A549 treated with AZD9567 at 1 μM for 4 hours (cell line): ENCODE measurements around the gene GPR157. TPM values are rescaled to one million over a fixed set of nuclear protein-coding genes. Genes with fewer than 3 reads are reported as not detected.

ENCODE experiments used
- total RNA-seq: library from RNA; stranded (reverse); fragments of 200-300 nt; extraction: Qiagen RNA extraction; gene quantifications from 5 replicates; pipeline ENCODE4 v1.2.3, GENCODE V29; 2022; ENCODE audit not compliant: insufficient read depth

The GPR157 gene, protein sequence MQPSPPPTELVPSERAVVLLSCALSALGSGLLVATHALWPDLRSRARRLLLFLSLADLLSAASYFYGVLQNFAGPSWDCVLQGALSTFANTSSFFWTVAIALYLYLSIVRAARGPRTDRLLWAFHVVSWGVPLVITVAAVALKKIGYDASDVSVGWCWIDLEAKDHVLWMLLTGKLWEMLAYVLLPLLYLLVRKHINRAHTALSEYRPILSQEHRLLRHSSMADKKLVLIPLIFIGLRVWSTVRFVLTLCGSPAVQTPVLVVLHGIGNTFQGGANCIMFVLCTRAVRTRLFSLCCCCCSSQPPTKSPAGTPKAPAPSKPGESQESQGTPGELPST
- total RNA-seq: 3.3 to 7.8 TPM (median 5.9 TPM) in 5 replicates

DNA sequence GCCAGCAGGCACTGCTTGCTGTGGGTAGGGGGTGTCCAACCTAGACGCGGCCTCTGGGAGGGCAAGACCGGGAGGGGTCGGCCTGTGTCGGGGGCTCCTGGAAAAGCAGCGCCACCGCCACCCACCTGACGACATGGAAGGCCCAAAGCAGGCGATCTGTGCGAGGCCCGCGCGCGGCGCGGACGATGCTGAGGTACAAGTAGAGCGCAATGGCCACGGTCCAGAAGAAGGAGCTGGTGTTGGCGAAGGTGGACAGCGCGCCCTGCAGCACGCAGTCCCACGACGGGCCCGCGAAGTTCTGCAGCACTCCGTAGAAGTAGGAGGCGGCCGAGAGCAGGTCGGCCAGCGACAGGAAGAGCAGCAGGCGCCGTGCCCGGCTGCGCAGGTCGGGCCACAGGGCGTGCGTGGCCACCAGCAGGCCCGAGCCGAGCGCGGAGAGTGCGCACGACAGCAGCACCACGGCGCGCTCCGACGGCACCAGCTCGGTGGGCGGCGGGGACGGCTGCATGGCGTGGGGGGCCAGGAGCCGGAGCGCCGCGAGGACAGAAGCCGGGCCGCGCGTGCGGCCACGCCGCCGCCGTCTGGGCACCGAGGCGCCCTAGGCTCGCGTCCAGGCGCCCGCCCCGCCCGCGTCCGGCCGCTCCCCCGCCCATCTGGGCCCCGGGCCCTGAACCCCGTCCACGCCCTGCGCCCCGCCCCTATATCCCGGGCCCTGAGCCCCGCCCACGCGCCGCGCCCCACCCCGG lies at the start of gene GPR157:
Gene GPR157 (minus strand): TSS at position 583 of the 746 bp plus-strand sequence. CDS start 75 bp downstream, at position 508.

DNA sequence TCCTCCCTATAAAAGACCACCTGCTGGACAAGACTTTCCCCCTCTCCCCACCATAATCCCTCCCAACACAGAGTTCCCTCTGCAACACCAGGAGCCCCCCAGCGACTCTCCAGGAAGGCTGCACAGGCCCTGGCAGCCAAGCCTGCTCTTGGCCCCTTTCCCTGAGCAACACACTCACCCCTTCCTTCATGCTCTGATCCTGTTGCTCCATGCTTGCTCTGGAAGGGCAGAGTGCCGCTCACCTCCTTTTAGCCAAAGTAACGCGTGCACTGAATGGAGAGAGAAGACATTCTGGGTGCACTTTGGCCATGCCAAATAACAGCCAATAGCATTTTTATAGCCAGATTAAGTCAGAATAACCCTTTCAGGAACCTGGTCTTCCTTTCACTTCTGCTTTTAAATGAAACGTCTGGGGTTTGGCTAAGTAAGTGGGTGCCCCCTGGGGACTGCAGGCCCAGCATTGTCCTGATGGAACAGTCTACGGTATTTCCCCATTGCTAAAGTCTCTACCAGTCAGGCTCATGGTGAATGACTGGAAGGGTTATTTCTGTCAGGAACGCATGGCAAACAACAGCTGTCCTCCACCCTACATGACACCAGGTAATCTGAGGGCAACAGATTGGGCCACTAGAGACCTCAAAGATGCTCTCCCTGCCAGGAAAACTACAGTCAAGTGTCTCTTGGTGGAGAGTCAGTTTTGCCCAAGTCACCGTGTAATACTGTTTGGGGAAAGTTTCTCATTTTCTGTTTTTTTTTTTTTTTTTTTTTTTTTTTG lies 59.4 kb downstream of the GPR157 start, which contains the start of gene SLC2A5:
Gene SLC2A5 (minus strand): TSS at position 310 of the 775 bp plus-strand sequence. CDS start 99 bp downstream, at position 211.

Other genes starting within 250 kb of the GPR157 start
- not detected in 5 replicates for gene CA6, start 183.2 kb downstream of the GPR157 start, total RNA-seq
- gene SLC2A7, start 102.7 kb downstream of the GPR157 start, total RNA-seq: not detected in 5 replicates
- gene SLC2A5, start 59.5 kb downstream of the GPR157 start, total RNA-seq: 0.10 to 0.31 TPM (median 0.16 TPM) in 4 of 5 replicates, not detected in the other
- gene H6PD, start 105.7 kb upstream of the GPR157 start, total RNA-seq: 5.5 to 7.9 TPM (median 6.9 TPM) in 5 replicates
- gene SPSB1, start 163.8 kb upstream of the GPR157 start, total RNA-seq: 28.2 to 34.0 TPM (median 31.6 TPM) in 5 replicates